Activated CD4-positive, CD25-positive, alpha-beta regulatory T cell (primary cell): ENCODE results near the gene DPP7.
"Not testable (repeated sequence)": the region's sequence is repeated elsewhere in the genome, so short reads cannot be mapped to it uniquely, and the experiment has no call there.

ENCODE experiments used
- DNase-seq, 4 experiments: peaks; one replicate each; lab custom pipeline; 2025; lab: John Stamatoyannopoulos, UW

Gene DPP7

DNA sequence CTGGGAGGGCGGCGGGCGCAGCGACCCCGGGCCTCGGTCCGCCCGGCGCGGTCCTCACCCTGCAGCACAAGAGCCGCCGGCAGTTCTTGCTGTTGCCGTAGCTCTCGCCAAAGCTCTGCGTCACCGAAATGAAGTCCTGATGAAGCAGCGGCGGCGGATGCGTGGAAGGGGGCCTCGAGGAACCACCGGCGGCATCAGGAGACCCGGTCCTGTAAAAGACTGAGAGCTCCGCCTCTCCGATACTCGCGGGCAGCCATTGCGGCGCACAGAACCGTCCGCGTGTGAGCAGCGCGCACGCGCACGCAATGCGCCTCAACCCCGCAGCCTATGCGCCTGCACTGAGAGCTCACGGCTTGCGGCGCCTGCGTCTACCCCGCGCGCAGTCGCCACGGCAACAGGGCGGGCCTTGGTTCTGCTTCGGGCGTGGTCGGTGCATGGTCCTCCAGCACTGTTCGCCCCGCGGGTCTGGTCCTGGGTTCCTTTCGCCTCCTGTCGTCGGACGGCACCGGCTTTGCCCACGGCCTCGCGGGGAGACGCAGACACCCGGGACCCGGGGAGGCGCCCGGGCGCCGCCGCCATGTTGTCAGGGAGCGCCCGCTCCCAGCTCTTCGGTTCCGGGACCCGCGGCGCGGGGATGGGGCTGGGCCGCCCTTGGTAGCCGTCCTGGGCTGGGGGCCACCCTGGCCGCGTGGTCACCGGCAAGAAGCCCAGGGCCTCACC is 15.1 kb upstream of the DPP7 start:
- DNase-seq: peak; percentile 69 to 88 (median 82)

DNA sequence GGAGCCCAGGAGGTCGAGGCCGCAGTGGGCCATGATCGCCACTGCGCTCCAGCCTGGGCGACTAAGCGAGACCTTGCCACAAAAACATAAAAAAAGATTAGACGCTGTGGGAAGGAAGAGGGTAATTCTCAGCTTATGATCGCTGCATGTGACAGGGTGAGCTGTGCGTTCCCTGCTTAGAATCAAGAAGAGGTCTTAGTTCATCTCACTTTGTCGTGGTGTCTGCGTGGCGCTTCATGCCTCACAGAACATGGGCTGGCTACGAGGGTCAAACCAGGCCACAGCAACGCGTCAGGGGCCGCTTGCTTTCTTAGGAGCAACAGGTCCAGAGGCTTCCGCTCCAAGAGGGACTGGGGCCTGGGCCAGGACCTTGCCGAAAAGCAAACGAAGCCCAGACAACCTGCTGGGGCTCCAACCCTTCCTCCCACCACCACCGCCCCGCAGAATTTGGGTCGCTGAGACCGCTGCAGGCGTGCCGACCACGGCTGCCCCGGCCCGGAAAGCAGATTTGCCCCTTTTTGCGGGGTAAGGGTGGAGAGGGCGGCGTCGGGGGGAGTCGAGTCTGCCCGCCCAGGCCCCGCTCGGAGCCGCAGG is 14.4 kb upstream of the DPP7 start:
- no peak for DNase-seq

DNA sequence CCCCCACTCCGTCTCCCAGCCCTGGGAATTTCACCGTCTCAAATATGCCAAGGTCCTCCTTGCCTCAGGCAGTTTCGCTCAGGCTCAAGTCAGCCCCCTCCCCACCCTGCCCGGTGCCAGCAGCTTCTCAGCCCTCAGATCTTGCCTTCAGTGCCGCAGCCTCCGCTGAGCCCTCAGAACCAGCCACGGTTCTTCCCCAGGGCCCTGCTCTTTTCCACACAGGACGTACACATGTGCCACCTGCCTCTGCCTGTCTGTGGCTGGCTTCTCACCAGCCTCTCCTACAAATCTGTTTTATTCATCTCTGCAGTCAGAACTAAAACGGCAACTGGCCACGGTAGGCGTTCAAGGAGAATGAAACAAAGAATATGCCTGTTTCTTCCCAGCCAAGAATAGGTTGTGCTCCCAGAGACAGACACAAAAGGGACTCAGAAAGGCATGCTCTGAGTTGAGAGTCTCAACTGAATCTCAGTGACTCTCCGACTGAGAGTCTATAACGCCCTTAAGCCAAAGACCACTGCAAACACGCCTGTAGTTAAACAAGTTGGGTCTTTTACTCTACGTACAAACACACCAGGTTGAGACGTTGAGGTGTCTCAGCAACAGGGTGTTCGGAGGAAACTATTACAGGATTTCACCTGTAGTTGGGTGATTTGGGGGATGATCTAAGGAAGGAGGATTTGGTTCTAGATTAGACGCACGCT is 13.8 kb upstream of the DPP7 start:
- DNase-seq: no peak

GRCh38 chr9:137127301-137128157 is 13.0 kb upstream of the DPP7 start:
- no peak for DNase-seq

DNA sequence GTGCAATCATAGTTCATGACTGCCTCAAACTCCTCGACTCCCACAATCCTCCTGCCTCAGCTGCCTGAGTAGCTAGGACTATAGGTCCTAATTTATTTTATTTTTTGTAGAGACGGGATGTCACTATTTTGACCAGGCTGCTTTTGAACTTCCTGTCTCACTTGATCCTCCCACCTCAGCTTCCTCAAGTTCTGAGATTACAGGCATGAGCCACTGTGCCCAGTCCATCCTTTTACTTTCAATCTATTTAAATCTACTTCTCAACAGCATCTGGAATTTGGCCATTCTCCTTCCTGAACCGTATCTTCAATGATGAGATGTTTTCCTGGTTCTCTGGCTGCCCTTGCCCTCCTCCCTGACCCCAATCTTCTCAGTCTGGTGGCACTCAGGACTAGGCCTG is 12.3 kb upstream of the DPP7 start:
- no peak for DNase-seq

DNA sequence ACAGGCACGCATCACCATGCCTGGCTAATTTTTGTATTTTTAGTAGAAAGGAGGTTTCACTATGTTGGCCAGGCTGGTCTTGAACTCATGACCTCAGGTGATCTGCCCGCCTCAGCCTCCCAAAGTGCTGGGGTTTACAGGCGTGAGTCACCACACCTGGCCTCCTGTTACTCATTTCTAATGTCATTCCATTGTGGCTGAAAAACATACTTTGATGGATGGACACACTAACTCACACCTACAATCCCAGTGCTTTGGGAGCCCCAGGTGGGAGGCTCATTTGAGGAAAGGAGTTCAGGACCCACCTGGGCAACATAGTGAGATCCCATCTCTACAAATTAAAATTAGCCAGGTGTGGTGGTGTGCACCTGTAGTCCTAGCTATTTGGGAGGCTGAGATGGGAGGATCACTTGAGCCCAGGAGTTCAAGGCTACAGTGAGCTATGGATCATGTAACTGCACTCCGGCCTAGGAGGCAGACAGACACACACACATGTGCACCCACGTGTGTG is 9.5 kb upstream of the DPP7 start:
- DNase-seq: not testable (repeated sequence)

- no peak for DNase-seq
These were observed 8.9 kb upstream of the DPP7 start for GRCh38 chr9:137123468-137123837.

GRCh38 chr9:137122796-137123467 is 8.4 kb upstream of the DPP7 start:
- DNase-seq: not testable (repeated sequence)

DNA sequence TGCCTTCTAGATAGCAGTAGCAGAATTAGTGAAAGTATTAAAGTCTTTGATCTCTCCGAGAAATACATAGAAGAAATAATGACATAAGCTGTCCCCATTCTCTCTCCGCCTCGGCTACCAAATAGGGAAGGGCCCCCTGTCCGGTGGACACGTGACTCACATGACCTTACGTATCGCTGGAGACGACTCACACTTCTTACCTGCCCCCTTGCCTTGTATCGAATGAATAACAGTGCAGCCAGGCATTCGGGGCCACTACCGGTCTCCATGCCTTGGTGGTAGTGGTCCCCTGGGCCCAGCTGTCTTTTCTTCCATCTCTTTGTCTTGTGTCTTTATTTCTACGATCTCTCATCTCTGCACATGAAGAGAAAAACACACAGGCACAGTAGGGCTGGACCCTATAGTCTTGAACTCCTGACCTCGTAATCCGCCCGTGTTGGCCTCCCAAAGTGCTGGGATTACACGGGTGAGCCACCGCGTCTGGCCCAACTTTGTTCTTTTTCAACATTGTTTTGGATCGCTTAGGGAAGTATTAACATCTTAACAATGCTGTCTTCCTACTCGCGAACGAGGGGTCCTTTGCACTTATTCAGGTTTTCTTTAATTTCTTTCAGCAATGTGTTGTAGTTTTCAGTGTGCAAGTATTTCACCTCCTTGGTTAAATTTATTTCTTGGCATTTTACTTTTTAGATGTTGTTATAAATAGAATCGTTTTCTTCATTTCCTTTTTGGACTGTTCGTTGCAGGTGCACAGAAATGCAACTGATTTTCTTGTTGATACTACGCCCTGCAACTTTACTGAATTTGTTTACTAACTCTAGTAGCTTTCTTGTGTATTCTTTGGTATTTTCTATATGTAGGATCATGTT is 7.6 kb upstream of the DPP7 start:
- not testable (repeated sequence) for DNase-seq

DNA sequence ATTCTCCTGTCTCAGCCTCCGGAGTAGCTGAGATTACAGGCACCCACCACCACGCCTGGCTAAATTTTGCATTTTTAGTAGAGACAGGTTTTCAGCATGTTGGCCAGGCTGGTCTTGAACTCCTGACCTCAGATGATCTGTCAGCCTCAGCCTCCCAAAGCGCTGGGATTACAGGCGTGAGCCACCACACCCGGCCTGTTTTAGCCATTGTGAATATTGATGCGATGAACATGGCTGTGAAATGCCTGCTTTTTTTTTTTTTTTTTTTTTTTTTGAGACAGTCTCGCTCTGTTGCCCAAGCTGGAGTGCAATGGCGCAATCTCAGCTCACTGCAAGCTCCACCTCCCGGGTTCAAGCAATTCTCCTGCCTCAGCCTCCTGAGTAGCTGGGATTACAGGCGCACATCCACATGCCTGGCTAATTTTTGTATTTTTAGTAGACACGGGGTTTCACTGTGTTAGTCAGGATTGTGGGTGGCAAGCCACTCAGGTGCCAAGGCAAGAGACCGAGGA is 3.6 kb upstream of the DPP7 start:
- not testable (repeated sequence) for DNase-seq

GRCh38 chr9:137117269-137117731 is 2.8 kb upstream of the DPP7 start:
- DNase-seq: no peak

DNA sequence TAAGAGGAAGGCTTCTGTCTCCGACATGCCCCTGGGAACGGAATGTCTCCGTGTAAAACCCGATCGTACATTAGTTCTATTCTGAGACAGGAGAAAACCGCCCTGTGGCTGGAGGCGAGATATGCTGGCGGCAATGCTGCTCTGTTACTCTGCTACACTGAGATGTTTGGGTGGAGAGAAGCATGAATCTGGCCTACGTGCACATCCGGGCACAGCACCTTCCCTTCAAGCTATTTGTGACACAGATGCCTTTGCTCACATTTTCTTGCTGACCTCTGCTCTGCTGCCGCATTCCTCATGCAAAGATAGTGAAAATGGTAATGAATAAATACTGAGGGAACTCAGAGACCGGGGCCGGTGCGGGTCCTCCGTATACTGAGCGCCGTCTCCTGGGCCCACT is 2.2 kb upstream of the DPP7 start:
- DNase-seq: no peak

- no peak for DNase-seq
These were observed 1.5 kb upstream of the DPP7 start for GRCh38 chr9:137116027-137116507.

- DNase-seq: no peak
These were observed 977 bp upstream of the DPP7 start for GRCh38 chr9:137115394-137116026.

DNA sequence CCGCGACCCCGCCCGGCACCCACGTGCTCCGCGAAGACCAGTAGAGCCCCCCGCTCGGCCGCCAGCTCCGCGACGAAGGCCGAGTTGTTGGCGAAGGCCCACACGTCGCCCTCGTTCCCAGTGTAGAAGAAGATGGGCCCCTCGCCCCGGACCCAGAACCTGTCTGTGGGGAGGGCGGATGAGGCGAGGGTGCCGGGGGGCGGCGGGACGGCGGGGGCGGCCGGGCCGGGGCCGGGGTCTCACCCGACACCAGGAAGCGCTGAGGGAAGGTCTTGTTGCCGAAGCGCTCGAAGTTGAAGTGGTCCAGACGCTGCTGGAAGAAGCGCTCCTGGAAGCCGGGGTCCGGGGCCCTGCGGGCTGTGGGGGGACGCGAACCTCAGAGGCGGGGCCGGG is 317 bp downstream of the DPP7 start:
- no peak for DNase-seq

- no peak for DNase-seq
These were observed 961 bp downstream of the DPP7 start for GRCh38 chr9:137113385-137114159.

GRCh38 chr9:137112564-137113384 is 1.8 kb downstream of the DPP7 start:
- no peak for DNase-seq
